Right atrium auricular region (tissue), 2 donors: ENCODE results near the gene ZNF236. TPM values are rescaled to one million over a fixed set of nuclear protein-coding genes. Genes with fewer than 3 reads are reported as not detected.

ENCODE experiments used
- DNase-seq: peaks from one replicate; pipeline ENCODE4 v3.0.0-alpha.2; 2019; ENCODE audit warnings: low spot score
- H3K27ac ChIP-seq, 2 donors: fragments of 200-600 bp; sonication (generic); 1 replicate in 1 of 2; 2 replicates in 1 of 2; pipeline ENCODE4 v1.5.1; 2016 to 2019
- H3K27me3 ChIP-seq, 2 donors: fragments of 200-600 bp; sonication (generic); one replicate each; pipeline versions ENCODE4 v1.5.1 to v1.6.0; 2017 to 2019
- H3K36me3 ChIP-seq: fragments of 200-600 bp; sonication (generic); one replicate; pipeline ENCODE4 v1.5.1; 2016
- H3K4me1 ChIP-seq, 2 donors: fragments of 200-600 bp; sonication (generic); one replicate each; pipeline versions ENCODE4 v1.5.1 to v1.6.0; 2017 to 2019
- H3K4me3 ChIP-seq, 2 donors: fragments of 200-600 bp; sonication (generic); 1 replicate in 1 of 2; 2 replicates in 1 of 2; pipeline ENCODE4 v1.5.1; 2017 to 2019; ENCODE audit warnings: mild to moderate bottlenecking in 1 of 2, moderate library complexity in 1 of 2
- H3K9me3 ChIP-seq, 2 donors: fragments of 200-600 bp; sonication (generic); one replicate each; pipeline ENCODE4 v1.5.1; 2019
- CTCF ChIP-seq, 2 donors: fragments of 200-600 bp; sonication (generic); IDR thresholded peaks; one replicate each; pipeline ENCODE4 v1.5.1; 2019; ENCODE audit warnings: antibody characterized with exemption in 2 of 2
- total RNA-seq, 2 donors: library from RNA; depleted of rRNA; stranded (reverse); fragments of >200 nt; gene quantifications; one replicate each; pipeline ENCODE4 v1.1.0, GENCODE V29; 2016

Gene ZNF236
- total RNA-seq, 2 donors from 2014 or later, result 11.0 to 12.7 TPM

GRCh38 chr18:76948345-76948744, 126.0 kb downstream of the ZNF236 start:
- DNase-seq, result no peak
- Histone ChIP-seq H3K27me3 (no peaks in the 10 kb centered on the region), H3K9me3 (no peaks in the 10 kb centered on the region), H3K36me3 (peaks cover 15% of the 10 kb centered on the region), H3K27ac (no peak overlapping the region), H3K4me3 (no peak overlapping the region), H3K4me1 (no peaks in the 10 kb centered on the region)
- TF ChIP-seq CTCF (IDR thresholded peaks at IDR 0.05), result no peak

- no peak for TF ChIP-seq CTCF (IDR thresholded peaks at IDR 0.05)
- peaks cover 0 to 6% of the 10 kb centered on the region in 2 donors for H3K4me1 ChIP-seq
- no peaks in the 10 kb centered on the region for H3K27me3 ChIP-seq
- no peak overlapping the region for H3K4me3 ChIP-seq
- no peaks in the 10 kb centered on the region for H3K9me3 ChIP-seq
- H3K36me3 ChIP-seq, result peaks cover 15% of the 10 kb centered on the region
- no peak for DNase-seq
- no peak overlapping the region for H3K27ac ChIP-seq
Measured at GRCh38 chr18:76951456-76952247, 129.3 kb downstream of the ZNF236 start.

- Histone ChIP-seq H3K36me3 (peaks cover 20% of the 10 kb centered on the region), H3K27ac (no peak overlapping the region)
Measured at GRCh38 chr18:76952747-76953146, 130.4 kb downstream of the ZNF236 start.

GRCh38 chr18:76953156-76953555, 130.8 kb downstream of the ZNF236 start:
- no peak for TF ChIP-seq CTCF (IDR thresholded peaks at IDR 0.05)
- no peaks in the 10 kb centered on the region for H3K9me3 ChIP-seq
- peaks cover 0 to 6% of the 10 kb centered on the region in 2 donors for H3K4me1 ChIP-seq
- H3K36me3 ChIP-seq, result peaks cover 19% of the 10 kb centered on the region
- H3K4me3 ChIP-seq, result no peak overlapping the region
- H3K27me3 ChIP-seq, result no peaks in the 10 kb centered on the region
- H3K27ac ChIP-seq, result no peak overlapping the region
- DNase-seq, result no peak

More at GRCh38 chr18:76952747-76953146, 130.4 kb downstream of the ZNF236 start:
- no peak for TF ChIP-seq CTCF (IDR thresholded peaks at IDR 0.05)
- H3K9me3 ChIP-seq, result no peaks in the 10 kb centered on the region
- H3K4me1 ChIP-seq, result peaks cover 0 to 6% of the 10 kb centered on the region in 2 donors
- no peak for DNase-seq
- no peaks in the 10 kb centered on the region for H3K27me3 ChIP-seq
- no peak overlapping the region for H3K4me3 ChIP-seq

- DNase-seq, result peak; percentile 81
- Histone ChIP-seq H3K27ac (no peak overlapping the region), H3K4me3 (no peak overlapping the region), H3K36me3 (peaks cover 13% of the 10 kb centered on the region), H3K27me3 (no peaks in the 10 kb centered on the region), H3K9me3 (no peaks in the 10 kb centered on the region), H3K4me1 (peaks cover 0 to 6% of the 10 kb centered on the region in 2 donors)
- TF ChIP-seq CTCF (IDR thresholded peaks at IDR 0.05), result no peak
Measured at GRCh38 chr18:76953583-76954233, 131.4 kb downstream of the ZNF236 start.
